ENCODE data around the gene GOLT1A. TPM values are rescaled to one million over a fixed set of nuclear protein-coding genes. Genes with fewer than 3 reads are reported as not detected.

The GOLT1A gene
- total RNA-seq, 1 experiment from 2014 or later, result not detected

DNA sequence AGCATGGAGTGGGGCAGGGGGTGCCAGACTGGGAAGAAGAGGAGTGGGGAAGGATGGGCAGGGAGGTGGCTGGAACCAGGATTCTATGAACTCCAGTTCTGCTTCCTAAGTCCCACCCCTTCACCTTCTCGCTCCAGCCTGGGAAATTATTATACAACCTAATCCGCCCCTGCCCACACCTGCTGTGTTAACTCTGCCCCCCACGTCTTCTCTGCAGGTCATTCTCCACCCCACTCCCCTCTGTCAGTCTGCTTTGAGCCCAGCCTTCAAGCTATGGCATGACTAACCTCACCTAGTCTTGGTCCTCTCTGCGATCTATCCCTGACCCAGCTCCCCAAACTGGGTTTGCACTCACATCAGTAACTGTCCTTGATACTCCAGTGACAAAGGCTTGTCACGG lies 46.0 kb upstream of the GOLT1A start:
- Histone ChIP-seq H3K27ac (ENCODE audit: low read depth, low read length, poor library complexity, severe bottlenecking) (no peak overlapping the region), H3K36me3 (ENCODE audit: insufficient read depth, low read length, poor library complexity, severe bottlenecking) (no peaks in the 10 kb centered on the region), H3K4me3 (ENCODE audit: low read depth, low read length, poor library complexity, severe bottlenecking) (no peak overlapping the region), H3K9me3 (ENCODE audit: low read depth, low read length, poor library complexity, severe bottlenecking) (no peaks in the 10 kb centered on the region), H3K4me1 (ENCODE audit: insufficient read depth, low read length, poor library complexity, severe bottlenecking) (peaks cover 15% of the 10 kb centered on the region), H3K27me3 (replicated peaks; ENCODE audit: insufficient read depth, low read depth, low read length, poor library complexity) (no peaks in the 10 kb centered on the region)
- no peak for DNase-seq (ENCODE audit: low spot score)
- no TSS peak for BruUV-seq (replicated peaks)
- intact Hi-C loops (cut with micrococcal nuclease; ENCODE audit: unreplicated experiment), result loop anchor here (5.0 kb wide), 1 partner anchor 103 kb away; no protein-coding TSS in a partner anchor
- TF ChIP-seq, protein P1, sequence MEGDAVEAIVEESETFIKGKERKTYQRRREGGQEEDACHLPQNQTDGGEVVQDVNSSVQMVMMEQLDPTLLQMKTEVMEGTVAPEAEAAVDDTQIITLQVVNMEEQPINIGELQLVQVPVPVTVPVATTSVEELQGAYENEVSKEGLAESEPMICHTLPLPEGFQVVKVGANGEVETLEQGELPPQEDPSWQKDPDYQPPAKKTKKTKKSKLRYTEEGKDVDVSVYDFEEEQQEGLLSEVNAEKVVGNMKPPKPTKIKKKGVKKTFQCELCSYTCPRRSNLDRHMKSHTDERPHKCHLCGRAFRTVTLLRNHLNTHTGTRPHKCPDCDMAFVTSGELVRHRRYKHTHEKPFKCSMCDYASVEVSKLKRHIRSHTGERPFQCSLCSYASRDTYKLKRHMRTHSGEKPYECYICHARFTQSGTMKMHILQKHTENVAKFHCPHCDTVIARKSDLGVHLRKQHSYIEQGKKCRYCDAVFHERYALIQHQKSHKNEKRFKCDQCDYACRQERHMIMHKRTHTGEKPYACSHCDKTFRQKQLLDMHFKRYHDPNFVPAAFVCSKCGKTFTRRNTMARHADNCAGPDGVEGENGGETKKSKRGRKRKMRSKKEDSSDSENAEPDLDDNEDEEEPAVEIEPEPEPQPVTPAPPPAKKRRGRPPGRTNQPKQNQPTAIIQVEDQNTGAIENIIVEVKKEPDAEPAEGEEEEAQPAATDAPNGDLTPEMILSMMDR (conservative IDR thresholded peaks at IDR 0.05; ENCODE audit: low read depth, low read length), result no peak
- no peak for TF ChIP-seq EZH2 (IDR thresholded peaks at IDR 0.05; ENCODE audit: borderline replicate concordance, low read depth, low read length, poor library complexity, severe bottlenecking)
- ChIA-PET CTCF (no interaction called here), POLR2A (ENCODE audit: low non-redundant PET) (no interaction called here)

- Histone ChIP-seq H3K4me3 (ENCODE audit: low read depth, low read length, poor library complexity, severe bottlenecking) (no peak overlapping the region), H3K9me3 (ENCODE audit: low read depth, low read length, poor library complexity, severe bottlenecking) (no peaks in the 10 kb centered on the region), H3K4me1 (ENCODE audit: insufficient read depth, low read length, poor library complexity, severe bottlenecking) (peaks cover 21% of the 10 kb centered on the region), H3K36me3 (ENCODE audit: insufficient read depth, low read length, poor library complexity, severe bottlenecking) (no peaks in the 10 kb centered on the region), H3K27me3 (replicated peaks; ENCODE audit: insufficient read depth, low read depth, low read length, poor library complexity) (no peaks in the 10 kb centered on the region), H3K27ac (ENCODE audit: low read depth, low read length, poor library complexity, severe bottlenecking) (no peak overlapping the region)
- intact Hi-C loops (cut with micrococcal nuclease; ENCODE audit: unreplicated experiment), result loop anchor here (5.0 kb wide), 1 partner anchor 103 kb away; no protein-coding TSS in a partner anchor
- ChIA-PET CTCF (interaction anchor here (0.7 to 1.1 kb wide), 3 partner anchors 45 to 104 kb away, joined by 3 to 15 read pairs (median 3); partner anchors contain the start of gene GOLT1A), POLR2A (ENCODE audit: low non-redundant PET) (no interaction called here)
- TF ChIP-seq, protein P1 (conservative IDR thresholded peaks at IDR 0.05; ENCODE audit: low read depth, low read length), result no peak
- no peak for TF ChIP-seq EZH2 (IDR thresholded peaks at IDR 0.05; ENCODE audit: borderline replicate concordance, low read depth, low read length, poor library complexity, severe bottlenecking)
- no TSS peak for BruUV-seq (replicated peaks)
- DNase-seq (ENCODE audit: low spot score), result no peak
These were observed 45.4 kb upstream of the GOLT1A start for GRCh38 chr1:204259196-204259595.

- peak; percentile 63 for DNase-seq (ENCODE audit: low spot score)
- H3K27me3 ChIP-seq (replicated peaks; ENCODE audit: insufficient read depth, low read depth, low read length, poor library complexity), result no peaks in the 10 kb centered on the region
- intact Hi-C loops (cut with micrococcal nuclease; ENCODE audit: unreplicated experiment), result loop anchor here (5.0 kb wide), 1 partner anchor 104 kb away; no protein-coding TSS in a partner anchor
- BruUV-seq (replicated peaks), result no TSS peak
- TF ChIP-seq EZH2 (IDR thresholded peaks at IDR 0.05; ENCODE audit: borderline replicate concordance, low read depth, low read length, poor library complexity, severe bottlenecking), result no peak
- TF ChIP-seq, protein P1 (conservative IDR thresholded peaks at IDR 0.05; ENCODE audit: low read depth, low read length), result peak; percentile 76
- H3K4me1 ChIP-seq (ENCODE audit: insufficient read depth, low read length, poor library complexity, severe bottlenecking), result peaks cover 22% of the 10 kb centered on the region
- POLR2A ChIA-PET (ENCODE audit: low non-redundant PET), result no interaction called here
- CTCF ChIA-PET, result interaction anchor here (0.7 to 1.1 kb wide), 4 partner anchors 45 to 140 kb away, joined by 3 to 15 read pairs (median 3); partner anchors contain the start of gene GOLT1A
- no peak overlapping the region for H3K4me3 ChIP-seq (ENCODE audit: low read depth, low read length, poor library complexity, severe bottlenecking)
- no peaks in the 10 kb centered on the region for H3K36me3 ChIP-seq (ENCODE audit: insufficient read depth, low read length, poor library complexity, severe bottlenecking)
- H3K9me3 ChIP-seq (ENCODE audit: low read depth, low read length, poor library complexity, severe bottlenecking), result no peaks in the 10 kb centered on the region
- no peak overlapping the region for H3K27ac ChIP-seq (ENCODE audit: low read depth, low read length, poor library complexity, severe bottlenecking)
These were observed 44.7 kb upstream of the GOLT1A start for GRCh38 chr1:204258213-204259115.
